HG02981 (cell line): ENCODE measurements around the gene TULP1.

ENCODE experiments used
- ATAC-seq: cut with Tn5 transposase; IDR thresholded peaks from one replicate; pipeline ENCODE4 v1.9.1; 2021; ENCODE audit warnings: mild to moderate bottlenecking, moderate library complexity; ENCODE audit not compliant: unreplicated experiment

TULP1 gene

GRCh38 chr6:35497571-35498421, 14.9 kb downstream of the TULP1 start:
- no peak for ATAC-seq

- no peak for ATAC-seq
Observed at GRCh38 chr6:35496841-35497570, 15.7 kb downstream of the TULP1 start, which contains the start of gene TEAD3. Gene TEAD3, minus strand, starts transcription at chr6:35497079.

GRCh38 chr6:35496036-35496840, 16.5 kb downstream of the TULP1 start:
- no peak for ATAC-seq

- no peak for ATAC-seq
Observed at GRCh38 chr6:35495258-35496035, 17.2 kb downstream of the TULP1 start.

GRCh38 chr6:35494161-35494563, 18.5 kb downstream of the TULP1 start:
- no peak for ATAC-seq

- no peak for ATAC-seq
Observed at GRCh38 chr6:35493307-35493983, 19.3 kb downstream of the TULP1 start.

GRCh38 chr6:35492974-35493284, 19.8 kb downstream of the TULP1 start:
- ATAC-seq: no peak

GRCh38 chr6:35492258-35492973, 20.3 kb downstream of the TULP1 start:
- no peak for ATAC-seq

GRCh38 chr6:35491558-35492257, 21.0 kb downstream of the TULP1 start:
- no peak for ATAC-seq

- ATAC-seq: no peak
Observed at GRCh38 chr6:35490821-35491557, 21.7 kb downstream of the TULP1 start.

- no peak for ATAC-seq
Observed at GRCh38 chr6:35489995-35490791, 22.5 kb downstream of the TULP1 start.

- no peak for ATAC-seq
Observed at GRCh38 chr6:35489066-35489465, 23.6 kb downstream of the TULP1 start.

- ATAC-seq: no peak
Observed at GRCh38 chr6:35488517-35488862, 24.2 kb downstream of the TULP1 start.

- no peak for ATAC-seq
Observed at GRCh38 chr6:35487658-35488516, 24.8 kb downstream of the TULP1 start.

- ATAC-seq: no peak
Observed at GRCh38 chr6:35486005-35486925, 26.4 kb downstream of the TULP1 start.
